Epithelial cell of prostate (primary cell): ENCODE data around the gene LNPK.
A peak's percentile ranks its signal among the peaks of the same experiment; 100 is the strongest.
"Not testable (repeated sequence)": the region's sequence is repeated elsewhere in the genome, so short reads cannot be mapped to it uniquely, and the experiment has no call there.

Source experiments
- DNase-seq: peaks from one replicate; pipeline ENCODE4 v3.0.0-alpha.2; 2011; ENCODE audit warnings: low read depth, low spot score
- H3K27ac ChIP-seq: fragments of 450-650 bp; 2 replicates; pipeline ENCODE4 v1.5.1; 2017; ENCODE audit warnings: mild to moderate bottlenecking

LNPK gene

DNA sequence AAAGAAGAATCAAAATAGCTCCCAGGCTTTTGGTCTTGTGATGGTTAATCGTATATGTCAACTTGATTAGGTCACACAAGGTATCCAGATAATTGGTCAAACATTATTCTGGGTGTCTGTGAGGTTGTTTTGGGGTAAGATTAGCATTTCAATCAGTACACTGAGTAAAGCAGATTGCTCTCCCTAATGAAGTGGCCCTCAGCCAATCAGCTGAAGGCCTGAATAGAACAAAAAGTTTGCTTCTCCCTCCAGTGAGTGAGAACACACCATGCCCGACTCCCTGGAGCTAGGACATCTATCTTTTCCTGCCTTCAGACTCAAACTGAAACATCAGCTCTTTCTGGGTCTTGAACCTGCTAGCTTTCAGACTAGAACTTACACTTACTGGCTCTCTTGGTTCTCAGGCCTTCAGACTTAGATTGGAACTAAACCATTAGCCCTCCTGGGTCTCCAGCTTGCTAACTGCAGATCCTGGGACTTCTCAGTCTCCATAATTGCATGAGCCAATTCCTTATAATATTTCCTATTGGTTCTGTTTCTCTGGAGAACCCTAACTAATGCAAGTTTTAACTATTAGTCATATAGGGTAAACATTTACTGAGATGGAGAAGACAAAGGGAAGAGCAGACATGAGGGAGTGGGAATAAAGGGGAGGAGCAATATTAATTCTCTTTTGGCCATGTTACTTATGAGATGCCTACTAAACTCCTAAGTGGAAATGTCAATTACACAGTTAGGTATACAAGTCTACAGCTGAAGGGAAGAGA, 25.5 kb downstream of the LNPK start:
- no peak for DNase-seq

DNA sequence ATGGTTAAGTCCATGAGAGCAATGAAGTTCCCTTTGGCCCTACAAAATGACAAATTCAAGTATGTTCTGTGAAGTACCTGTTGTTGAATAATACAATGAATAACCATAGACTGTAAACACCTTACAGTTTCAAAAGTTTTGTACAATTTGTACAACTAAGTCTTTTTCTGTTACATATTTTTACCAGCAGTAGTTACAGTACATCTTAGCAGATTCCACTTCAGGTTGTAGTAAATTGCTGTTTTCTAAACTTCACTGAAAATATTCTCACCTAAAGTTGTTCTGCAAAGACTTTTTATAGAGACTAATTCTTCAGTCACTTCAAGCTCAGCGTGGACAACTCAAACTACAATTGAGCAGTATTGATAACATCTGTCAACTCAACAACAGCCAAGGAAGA, 28.7 kb downstream of the LNPK start:
- H3K27ac ChIP-seq: no peak overlapping the region
- DNase-seq: no peak

More for the DNA sequence above, 25.5 kb downstream of the LNPK start:
- no peak overlapping the region for H3K27ac ChIP-seq

DNA sequence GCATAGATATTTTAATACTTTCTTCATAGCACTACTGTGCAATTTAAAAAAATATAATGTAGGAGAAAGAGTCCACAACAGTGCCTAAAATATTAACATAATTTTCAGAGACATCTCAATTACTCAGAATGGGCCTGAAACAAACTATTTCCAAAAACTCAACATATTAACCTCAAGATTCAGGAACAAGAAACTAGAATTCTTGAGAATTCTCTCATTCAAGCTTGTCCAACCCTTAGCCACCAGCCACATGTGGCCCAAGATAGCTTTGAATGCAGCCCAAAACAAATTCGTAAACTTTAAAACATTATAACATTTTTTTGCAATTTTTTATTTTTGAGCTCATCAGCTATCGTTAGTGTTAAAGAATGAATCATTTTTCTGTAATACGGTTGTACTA, 35.2 kb downstream of the LNPK start:
- no peak for DNase-seq
- H3K27ac ChIP-seq: no peak overlapping the region

DNA sequence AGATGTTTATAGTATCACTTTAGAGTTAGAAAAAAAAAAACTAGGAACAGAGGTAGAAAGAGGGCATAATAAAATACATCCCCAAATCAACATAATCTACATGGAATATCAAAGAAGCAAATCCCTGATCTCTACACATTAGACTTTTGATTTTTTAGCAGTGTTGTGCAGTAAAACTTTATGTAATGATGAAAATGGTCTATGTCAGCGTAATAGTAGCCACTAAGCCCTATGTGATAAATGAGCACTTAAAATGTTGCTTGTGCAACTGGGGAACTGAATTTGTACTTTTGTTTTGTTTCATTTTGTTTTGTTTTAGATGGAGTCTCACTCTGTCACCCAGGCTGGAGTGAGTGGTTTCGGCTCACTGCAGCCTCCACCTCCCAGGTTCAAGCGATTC, 36.3 kb downstream of the LNPK start:
- no peak overlapping the region for H3K27ac ChIP-seq
- no peak for DNase-seq

DNA sequence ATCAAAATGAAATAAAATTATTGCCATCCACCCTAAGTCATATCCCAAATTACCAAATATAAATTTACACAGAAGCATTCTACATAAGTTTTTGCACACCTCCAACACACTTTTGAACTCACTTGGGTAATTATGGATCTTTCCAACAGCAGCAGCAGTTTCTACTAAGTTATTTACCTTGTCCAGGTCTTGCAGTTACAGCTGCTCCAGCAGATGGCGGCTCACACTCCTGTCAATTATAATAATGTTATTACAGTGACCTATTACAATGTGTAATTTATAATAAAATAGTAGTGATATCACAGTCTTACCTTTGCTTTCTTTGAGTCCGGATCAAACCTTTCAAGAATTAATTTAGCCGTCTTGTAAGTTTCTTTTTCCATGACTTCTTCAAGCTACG, 37.9 kb downstream of the LNPK start:
- no peak for DNase-seq

DNA sequence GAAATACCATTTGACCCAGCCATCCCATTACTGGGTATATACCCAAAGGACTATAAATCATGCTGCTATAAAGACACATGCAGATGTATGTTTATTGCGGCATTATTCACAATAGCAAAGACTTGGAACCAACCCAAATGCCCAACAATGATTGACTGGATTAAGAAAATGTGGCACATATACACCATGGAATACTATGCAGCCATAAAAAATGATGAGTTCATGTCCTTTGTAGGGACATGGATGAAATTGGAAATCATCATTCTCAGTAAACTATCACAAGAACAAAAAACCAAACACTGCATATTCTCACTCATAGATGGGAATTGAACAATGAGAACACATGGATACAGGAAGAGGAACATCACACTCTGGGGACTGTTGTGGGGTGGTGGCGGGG, 38.9 kb downstream of the LNPK start:
- not testable (repeated sequence) for DNase-seq, H3K27ac ChIP-seq

More for the DNA sequence above, 37.9 kb downstream of the LNPK start:
- no peak overlapping the region for H3K27ac ChIP-seq

DNA sequence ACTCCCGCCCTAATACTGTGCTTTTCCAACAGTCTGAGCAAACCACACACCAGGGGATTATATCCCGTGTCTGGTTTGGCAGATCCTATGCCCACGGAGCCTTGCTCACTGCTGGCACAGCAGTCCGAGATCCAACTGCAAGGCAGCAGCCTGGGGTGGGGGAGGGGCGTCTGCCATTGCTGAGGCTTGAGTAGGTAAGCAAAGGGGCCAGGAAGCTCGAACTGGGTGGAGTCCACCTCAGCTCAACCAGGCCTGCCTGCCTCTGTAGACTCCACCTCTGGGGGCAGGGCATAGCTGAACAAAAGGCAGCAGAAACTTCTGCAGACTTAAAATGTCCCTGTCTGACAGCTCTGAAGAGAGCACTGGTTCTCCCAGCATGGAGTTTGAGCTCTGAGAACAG, 44.2 kb downstream of the LNPK start:
- H3K27ac ChIP-seq: no peak overlapping the region
- DNase-seq: no peak

DNA sequence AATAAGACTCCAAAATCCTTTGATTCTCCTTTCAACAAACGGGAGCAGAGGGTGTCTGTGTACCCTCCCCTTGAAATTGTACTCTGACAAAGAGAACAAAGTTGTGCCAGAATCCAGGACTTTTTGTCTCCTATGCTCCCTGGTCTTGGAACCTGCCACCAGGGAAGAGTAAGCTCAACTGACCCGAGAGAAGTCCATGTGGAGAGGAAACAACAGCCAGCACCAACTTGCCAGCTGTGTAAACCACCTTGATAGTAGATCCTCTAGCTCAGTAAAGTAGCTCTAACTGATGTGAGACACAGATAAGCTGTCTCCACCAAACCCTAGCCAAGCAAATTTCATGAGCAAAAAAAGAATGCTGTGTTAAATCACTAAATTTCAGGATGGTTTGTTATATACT, 46.9 kb downstream of the LNPK start:
- no peak overlapping the region for H3K27ac ChIP-seq
- no peak for DNase-seq

DNA sequence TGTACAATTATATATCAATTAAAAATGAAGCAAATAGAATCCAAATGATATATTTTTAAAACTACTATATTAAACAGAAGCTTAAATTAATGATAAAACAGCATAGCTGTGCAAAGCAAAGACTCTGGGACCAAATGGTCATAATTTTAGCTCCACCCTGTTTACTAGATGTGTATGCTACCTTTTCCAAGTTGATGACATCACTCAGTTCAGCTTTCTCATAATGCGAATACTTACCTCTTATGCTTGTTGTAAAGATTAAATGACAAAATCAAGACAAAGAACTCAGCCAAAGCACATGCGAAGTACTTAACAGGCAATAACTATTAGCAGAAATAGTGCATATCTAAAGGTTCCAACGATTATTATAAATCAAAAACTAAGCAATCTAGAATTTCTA, 51.6 kb downstream of the LNPK start:
- H3K27ac ChIP-seq: no peak overlapping the region
- DNase-seq: no peak

DNA sequence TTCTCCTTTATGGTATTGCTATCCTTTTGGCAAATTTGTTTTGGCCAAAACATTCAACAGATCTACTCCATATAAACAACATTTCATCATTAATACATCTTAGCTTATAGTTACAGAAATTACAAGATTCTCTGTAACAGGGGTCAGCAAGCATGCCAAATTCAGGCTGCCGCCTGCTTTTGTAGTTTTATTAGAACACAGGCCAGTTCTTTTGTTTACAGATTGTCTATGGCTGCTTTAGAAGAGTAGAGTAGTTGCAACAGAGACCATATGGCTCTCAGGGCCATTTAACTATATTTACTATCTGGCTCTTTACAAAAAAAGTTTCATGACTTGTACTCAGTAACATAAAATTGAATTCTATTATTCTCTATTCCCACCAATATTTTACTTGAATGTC, 53.9 kb downstream of the LNPK start:
- no peak for DNase-seq

DNA sequence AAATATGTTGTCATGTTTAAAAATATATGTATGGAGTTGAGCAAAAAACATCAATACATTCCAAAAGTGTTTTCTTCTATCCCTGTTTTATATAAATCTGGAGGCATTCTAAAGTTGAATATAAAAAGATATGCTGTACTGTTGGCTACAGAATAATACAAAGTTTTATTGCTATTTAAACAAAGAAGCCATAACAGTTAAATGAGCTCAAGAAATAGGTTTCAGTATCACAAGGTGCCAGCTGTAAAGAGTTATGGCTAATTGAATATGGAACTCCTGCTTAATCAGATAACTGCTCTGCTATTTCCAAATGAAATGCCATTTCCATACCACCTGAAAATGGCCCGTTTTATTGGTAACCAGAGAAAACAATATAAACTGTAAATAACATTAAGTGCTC, 55.0 kb downstream of the LNPK start:
- DNase-seq: no peak
- H3K27ac ChIP-seq: no peak overlapping the region

More for the DNA sequence above, 53.9 kb downstream of the LNPK start:
- no peak overlapping the region for H3K27ac ChIP-seq

DNA sequence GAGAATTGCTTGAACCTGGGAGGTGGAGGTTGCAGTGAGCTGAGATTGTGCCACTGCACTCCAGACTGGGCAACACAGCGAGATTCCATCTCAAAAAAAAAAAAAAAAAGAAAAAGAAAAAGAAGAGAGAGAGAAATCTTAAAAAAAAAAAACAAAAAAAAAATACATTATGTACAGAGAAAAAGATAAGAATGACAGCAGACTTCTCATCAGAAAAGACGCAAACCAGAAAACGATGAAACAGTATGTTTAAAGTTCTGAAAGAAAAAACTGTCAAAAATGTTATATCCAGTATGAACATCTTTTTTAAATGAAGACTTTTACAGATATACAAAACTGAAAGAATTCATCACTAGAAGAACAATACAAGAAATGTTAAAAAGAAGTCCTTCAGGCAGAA, 60.4 kb downstream of the LNPK start:
- no peak for DNase-seq
- no peak overlapping the region for H3K27ac ChIP-seq

DNA sequence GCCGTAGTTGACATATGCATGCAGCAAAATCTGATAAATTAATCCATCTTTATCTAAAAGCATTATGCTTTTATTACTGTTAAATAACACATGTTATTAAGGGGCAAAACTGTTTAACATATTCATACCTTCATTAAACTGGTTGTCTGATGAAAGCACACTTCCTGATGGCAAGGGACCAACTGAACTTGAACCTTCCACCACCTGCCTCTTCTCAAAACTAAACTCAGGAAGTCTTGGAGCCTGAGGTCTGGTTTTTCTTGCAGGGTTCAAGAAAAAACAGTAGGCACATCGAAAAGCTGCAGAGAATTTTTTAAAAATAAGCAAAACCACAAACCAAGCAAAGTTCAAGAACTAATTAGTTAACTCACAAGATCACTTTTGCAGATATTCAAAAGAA, 64.9 kb downstream of the LNPK start:
- no peak for DNase-seq
- H3K27ac ChIP-seq: no peak overlapping the region

DNA sequence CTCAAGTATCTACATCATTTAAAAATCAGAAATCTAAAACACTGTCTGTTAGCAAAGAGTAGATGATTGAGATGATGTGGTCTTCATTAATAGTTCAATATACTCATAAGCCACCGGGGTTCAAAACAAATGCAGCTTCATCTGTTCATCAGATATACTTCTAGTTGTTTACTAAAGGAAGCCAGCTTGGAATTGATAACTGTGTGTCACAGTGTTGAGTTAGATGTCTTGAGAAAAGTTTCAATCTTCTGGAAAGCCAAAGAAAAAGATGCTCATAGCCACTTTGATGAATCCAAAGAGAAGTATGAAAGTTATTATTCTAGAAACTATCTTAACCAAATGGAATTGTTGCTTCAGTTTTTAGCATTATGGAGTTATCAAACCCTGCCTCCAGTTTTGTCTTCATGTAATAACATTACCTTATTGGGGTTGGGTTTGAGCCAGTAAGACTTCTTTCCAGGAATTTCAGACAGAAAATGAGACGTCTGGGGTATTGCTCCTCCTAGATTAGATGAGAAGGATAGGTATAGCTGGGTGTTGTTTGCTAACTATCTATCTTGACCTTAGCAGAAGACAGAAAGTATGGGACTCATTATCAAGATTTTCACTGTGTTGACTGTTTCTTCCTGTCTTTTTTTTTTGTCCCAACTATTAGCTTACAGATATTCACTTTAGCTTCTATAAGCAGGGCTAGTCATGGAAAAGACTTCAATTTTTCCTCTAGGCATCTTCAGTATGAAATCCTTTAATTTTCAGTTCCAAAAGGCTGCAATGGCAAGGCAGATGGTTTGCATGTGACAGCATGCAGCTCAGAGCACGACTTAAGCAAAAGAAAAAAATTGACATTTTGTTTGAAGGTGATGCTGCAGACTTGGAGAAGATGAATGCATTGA, 66.5 kb downstream of the LNPK start:
- no peak for DNase-seq
- H3K27ac ChIP-seq: no peak overlapping the region

DNA sequence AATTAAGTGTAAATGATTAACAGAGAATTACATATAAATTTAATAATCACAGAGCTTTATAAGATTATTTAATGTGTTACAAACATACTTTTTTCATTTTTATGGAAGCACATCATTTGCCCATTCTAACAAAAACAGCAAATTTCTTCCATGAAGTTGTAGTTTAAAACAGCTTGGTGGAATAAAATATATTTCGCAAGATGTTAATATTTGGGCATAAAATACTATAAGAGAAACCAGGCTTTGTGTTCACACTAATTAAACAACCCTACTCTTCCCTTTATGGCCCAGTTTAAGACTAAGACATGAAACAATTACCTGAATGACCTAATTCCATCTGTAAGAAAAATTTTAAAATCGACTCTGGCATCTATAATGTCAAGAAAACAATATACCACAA, 69.4 kb downstream of the LNPK start:
- no peak overlapping the region for H3K27ac ChIP-seq
- no peak for DNase-seq

DNA sequence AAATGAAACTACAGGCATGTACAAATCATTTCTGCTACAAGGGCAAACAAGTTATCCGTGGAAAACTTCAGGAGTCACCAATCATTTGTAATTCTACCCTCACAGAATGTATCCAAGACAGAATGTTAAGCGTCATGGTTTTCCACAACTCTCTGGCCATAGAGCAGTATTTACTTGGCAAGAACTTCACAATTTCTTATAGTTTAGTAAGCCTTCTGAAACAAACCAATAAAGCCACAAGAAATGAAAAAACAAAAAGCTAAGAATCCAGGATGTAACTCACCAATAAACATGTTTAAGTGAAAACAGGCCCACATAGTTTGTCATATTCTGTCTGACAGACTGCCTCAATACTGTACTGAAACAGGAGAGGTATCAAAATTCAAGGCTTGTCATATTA, 70.3 kb downstream of the LNPK start:
- H3K27ac ChIP-seq: peak overlapping the region; percentile 76
- no peak for DNase-seq

DNA sequence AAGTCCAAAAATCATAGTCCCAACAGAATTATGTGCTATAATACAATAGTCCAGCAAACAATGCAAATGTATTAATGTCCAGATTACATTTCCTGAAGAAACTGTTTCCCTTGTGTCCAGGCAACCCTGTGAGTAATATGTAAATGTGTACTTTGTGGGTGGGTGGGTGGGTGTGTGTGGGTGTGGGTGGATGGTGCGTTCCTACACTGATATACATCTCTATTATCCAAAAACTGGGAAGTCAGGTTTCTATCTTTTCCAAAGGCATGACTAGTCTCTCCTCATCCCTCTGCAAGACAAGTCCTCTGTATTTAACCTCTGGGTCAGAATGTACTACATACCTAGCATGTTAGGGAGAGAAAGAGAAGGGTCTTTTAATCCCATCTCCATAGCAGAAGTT, 71.6 kb downstream of the LNPK start:
- H3K27ac ChIP-seq: peak overlapping the region; percentile 76
- DNase-seq: peak; percentile 37

DNA sequence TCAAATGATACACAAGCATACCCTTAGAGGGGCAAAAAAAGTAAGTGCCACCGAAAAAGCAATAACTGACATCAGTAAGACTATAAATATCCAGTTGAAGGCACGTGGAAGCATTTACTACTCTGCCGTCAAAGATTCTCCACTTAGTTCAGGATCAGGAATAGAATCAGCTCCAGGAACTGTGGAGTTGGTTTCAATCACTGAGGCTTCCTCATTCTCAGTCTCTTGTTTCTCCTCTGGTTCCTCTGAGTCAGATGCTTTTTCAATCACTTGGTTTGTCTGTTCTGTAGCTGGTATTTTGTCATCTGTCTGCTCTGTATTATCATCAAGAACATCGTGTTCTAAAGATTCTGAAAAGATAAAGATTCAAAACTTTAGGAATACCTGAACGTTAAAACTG, 72.2 kb downstream of the LNPK start:
- peak overlapping the region; percentile 76 for H3K27ac ChIP-seq
- DNase-seq: peak; percentile 44

DNA sequence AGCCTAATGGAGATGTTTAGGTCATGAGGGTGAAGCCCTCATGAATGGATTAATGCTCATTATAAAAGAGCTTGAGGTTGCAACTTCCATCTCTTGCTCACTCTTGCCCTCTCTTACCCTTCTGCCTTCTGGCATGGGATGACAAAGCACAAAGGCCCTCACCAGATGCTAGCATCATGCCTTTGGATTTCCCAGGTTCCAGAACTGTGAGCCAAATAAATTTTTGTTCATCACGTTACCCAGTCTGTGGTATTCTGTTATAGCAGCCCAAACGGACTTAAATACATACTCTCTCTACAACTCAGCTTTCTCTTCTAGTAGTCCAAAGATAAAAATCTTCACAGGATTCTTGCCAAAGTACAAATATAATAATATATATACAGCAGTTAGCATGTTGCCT, 75.8 kb downstream of the LNPK start:
- DNase-seq: no peak
- peak overlapping the region; percentile 3 for H3K27ac ChIP-seq

DNA sequence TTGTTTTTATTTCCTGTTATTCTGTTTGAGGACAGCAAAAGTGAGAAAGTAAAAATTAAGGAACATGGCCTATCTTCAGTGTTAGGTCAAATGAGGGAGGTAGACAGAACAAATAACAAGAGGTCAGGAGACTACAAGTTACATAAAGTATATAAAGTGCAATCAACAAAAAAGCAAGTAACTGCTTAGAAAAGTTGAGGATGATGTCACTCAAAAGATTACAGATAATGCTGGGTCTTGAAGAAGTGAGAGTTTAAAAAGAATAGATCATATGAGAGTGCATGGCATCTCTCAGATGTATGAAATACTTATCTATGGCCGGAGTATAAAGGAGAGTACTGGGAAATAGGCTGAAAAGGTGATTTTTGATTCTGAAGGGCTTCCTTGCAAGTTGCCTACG, 79.9 kb downstream of the LNPK start:
- DNase-seq: no peak
- no peak overlapping the region for H3K27ac ChIP-seq

DNA sequence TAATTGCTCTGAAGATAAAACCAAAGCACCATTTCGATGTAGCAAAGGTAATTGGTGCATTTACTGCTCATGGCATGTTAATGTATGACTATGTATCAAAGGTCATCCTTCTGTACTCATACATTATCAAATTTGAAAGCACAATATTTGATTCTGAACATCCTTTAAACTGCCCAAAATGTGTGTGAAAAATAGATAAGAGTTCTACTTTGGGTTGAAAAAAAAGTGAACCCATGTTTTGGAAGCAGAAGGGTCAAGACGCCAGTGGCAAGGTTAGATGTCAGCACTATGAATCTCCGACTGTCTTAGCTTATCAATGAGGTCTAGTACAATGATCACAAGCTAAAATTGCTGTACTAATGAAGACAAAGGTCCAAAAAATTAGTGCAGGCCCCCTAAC, 83.1 kb downstream of the LNPK start:
- H3K27ac ChIP-seq: no peak overlapping the region
- DNase-seq: no peak

DNA sequence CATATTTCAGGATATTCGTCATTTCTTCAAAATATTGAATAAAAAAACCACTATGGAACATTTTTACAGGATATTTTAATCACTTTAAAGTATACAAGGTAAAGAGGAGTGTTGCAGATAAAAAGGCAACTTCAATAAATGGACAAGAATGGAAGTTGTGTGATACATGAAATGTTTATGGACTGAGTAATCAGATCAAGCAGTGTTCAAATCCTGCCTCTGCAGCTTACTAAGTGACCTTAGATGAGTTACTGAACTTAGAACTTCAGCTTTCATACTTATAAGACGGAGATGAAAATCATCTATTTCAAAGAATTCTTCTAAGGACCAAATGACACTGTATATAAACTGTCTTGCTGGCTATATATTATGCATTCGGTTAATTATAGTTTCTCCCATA, 87.2 kb downstream of the LNPK start:
- no peak for DNase-seq
- H3K27ac ChIP-seq: no peak overlapping the region
